Right lobe of liver (tissue), 6 donors: ENCODE data around the gene CNBP. TPM values are rescaled to one million over a fixed set of nuclear protein-coding genes. Genes with fewer than 3 reads are reported as not detected.
"Not testable (repeated sequence)": the region's sequence is repeated elsewhere in the genome, so short reads cannot be mapped to it uniquely, and the experiment has no call there.

ENCODE experiments used
- ATAC-seq, 4 donors: fragments of 200-7000 bp; cut with Tn5 transposase; one replicate each; pipeline ENCODE4 v1.9.1; 2020; ENCODE audit warnings: mild to moderate bottlenecking in 4 of 4, moderate library complexity in 4 of 4
- DNase-seq, 3 donors: peaks; one replicate each; pipeline ENCODE4 v3.0.0-alpha.2; 2020
- H3K27ac ChIP-seq, 3 donors: fragments of 200-600 bp; one replicate each; pipeline ENCODE4 v1.8.0; 2022
- H3K27me3 ChIP-seq, 2 donors: fragments of 200-600 bp; one replicate each; pipeline ENCODE4 v1.8.0; 2022
- H3K36me3 ChIP-seq, 4 donors: fragments of 200-600 bp; sonication (generic) in 1 of 4; one replicate each; pipeline versions ENCODE4 v1.5.1 to v1.8.0; 2017 to 2022; ENCODE audit warnings: control low read depth in 1 of 4
- H3K4me1 ChIP-seq, 4 donors: fragments of 200-600 bp; sonication (generic) in 1 of 4; one replicate each; pipeline versions ENCODE4 v1.5.1 to v1.8.0; 2017 to 2022; ENCODE audit warnings: control low read depth in 1 of 4
- H3K4me3 ChIP-seq, 3 donors: fragments of 200-600 bp; one replicate each; pipeline ENCODE4 v1.8.0; 2022
- H3K9me3 ChIP-seq, 4 donors: fragments of 200-600 bp; sonication (generic) in 1 of 4; one replicate each; pipeline versions ENCODE4 v1.5.1 to v1.8.0; 2017 to 2022; ENCODE audit warnings: control low read depth in 1 of 4
- CTCF ChIP-seq, 4 donors: fragments of 200-600 bp in 3 of 4; fragments of 450-650 bp in 1 of 4; IDR thresholded peaks; one replicate each; pipeline versions ENCODE4 v1.5.1 to v1.8.0; 2016 to 2022; ENCODE audit warnings: antibody characterized with exemption in 4 of 4, mild to moderate bottlenecking in 2 of 4
- POLR2A ChIP-seq: fragments of 450-650 bp; IDR thresholded peaks from one replicate; pipeline ENCODE4 v1.6.1; 2017; ENCODE audit warnings: antibody characterized with exemption, mild to moderate bottlenecking
- WGBS: methylation state at CpG from one replicate; pipeline ENCODE4 v1.1.6; 2018; ENCODE audit warnings: low coverage, low lambda C conversion rate; ENCODE audit not compliant: insufficient coverage; ENCODE audit errors: missing lambda C conversion rate; 5-methylcytosine and 5-hydroxymethylcytosine counted together
- intact Hi-C, 2 donors: fragments of 100-400 bp; cut with DNase I; formaldehyde crosslinking; loops; one replicate each; pipeline versions ENCODE4 v1.11.2 to v1.14.1; 2022
- total RNA-seq, 6 experiments: library from RNA; depleted of rRNA in 2 of 6; stranded (reverse); fragments of >200 nt in 2 of 6; fragmentation: NEBNext Ultra II Directional in 3 of 6; extraction: Animal tissue kit (Norgen Biotek cat#: 25700) in 3 of 6; gene quantifications; one replicate each; pipeline versions ENCODE4 v1.1.0 to v1.2.4, GENCODE V29; 2016 to 2023
- donor health status: DM: no; HTN: yes; CAD: no.
- donor health status: DM: no; HTN: no; CAD: no.
- donor health status: DM: no; HTN: no; CAD: no.
- donor health status: DM: no; HTN: yes; CAD: no.
- donor health status: DM: no; HTN: yes; CAD: no.

Gene CNBP
- total RNA-seq, 6 experiments from 2014 or later = 164 to 222 (median 215) TPM

GRCh38 chr3:129196601-129197000 lies 12.9 kb upstream of the CNBP start:
- DNase-seq = no peak
- no peak for ATAC-seq
- Histone ChIP-seq H3K4me1 (peaks cover 0 to 27% (median 10%) of the 10 kb centered on the region in 4 donors), H3K4me3 (no peak overlapping the region), H3K27me3 (no peaks in the 10 kb centered on the region), H3K9me3 (no peaks in the 10 kb centered on the region), H3K36me3 (no peaks in the 10 kb centered on the region), H3K27ac (peak overlapping the region; percentile 22 to 42 (median 29))
- intact Hi-C loops = no loop called here
- 57% methylated on average over 3 of the region's 3 CpGs for WGBS
- TF ChIP-seq CTCF (IDR thresholded peaks at IDR 0.05) = no peak
- TF ChIP-seq POLR2A = no peak

GRCh38 chr3:129195731-129196256 lies 12.1 kb upstream of the CNBP start:
- Histone ChIP-seq H3K9me3 (no peaks in the 10 kb centered on the region), H3K36me3 (no peaks in the 10 kb centered on the region), H3K27me3 (no peaks in the 10 kb centered on the region), H3K4me1 (peaks cover 0 to 27% (median 10%) of the 10 kb centered on the region in 4 donors), H3K4me3 (no peak overlapping the region), H3K27ac (peak overlapping the region; percentile 22 to 42 (median 29))
- intact Hi-C loops = no loop called here
- DNase-seq (peak; percentile 52 to 82 (median 65)), ATAC-seq (peak; percentile 92 to 99 (median 98))
- TF ChIP-seq POLR2A = peak; percentile 30
- TF ChIP-seq CTCF (IDR thresholded peaks at IDR 0.05) = no peak
- WGBS = 10% methylated on average over 6 of the region's 6 CpGs

- 93% methylated on average over 6 of the region's 8 CpGs for WGBS
Observed at GRCh38 chr3:129189793-129190192, 6.1 kb upstream of the CNBP start.

GRCh38 chr3:129187857-129188256 lies 4.2 kb upstream of the CNBP start:
- peaks cover 0 to 25% (median 0%) of the 10 kb centered on the region in 4 donors for H3K4me1 ChIP-seq
- H3K27me3 ChIP-seq = no peaks in the 10 kb centered on the region
- DNase-seq (no peak), ATAC-seq (no peak)
- WGBS = 31% methylated on average over 1 of the region's 1 CpG
- no peaks in the 10 kb centered on the region for H3K9me3 ChIP-seq
- H3K4me3 ChIP-seq = no peak overlapping the region
- no peak overlapping the region for H3K27ac ChIP-seq
- no peaks in the 10 kb centered on the region for H3K36me3 ChIP-seq
- intact Hi-C loops = no loop called here
- TF ChIP-seq CTCF (IDR thresholded peaks at IDR 0.05) = no peak
- TF ChIP-seq POLR2A = no peak

More at GRCh38 chr3:129189793-129190192, 6.1 kb upstream of the CNBP start:
- H3K4me3 ChIP-seq, ATAC-seq, H3K27me3 ChIP-seq, intact Hi-C loops, H3K9me3 ChIP-seq, DNase-seq, H3K36me3 ChIP-seq, H3K27ac ChIP-seq: not testable (repeated sequence)
- H3K4me1 ChIP-seq = peaks cover 0 to 25% (median 0%) of the 10 kb centered on the region in 4 donors

GRCh38 chr3:129185783-129186182 lies 2.1 kb upstream of the CNBP start:
- intact Hi-C loops = no loop called here
- Histone ChIP-seq H3K4me1 (peaks cover 0 to 37% (median under 1%) of the 10 kb centered on the region in 4 donors), H3K36me3 (no peaks in the 10 kb centered on the region), H3K27ac (peak overlapping the region in 1 of 3 donors; percentile 6), H3K9me3 (no peaks in the 10 kb centered on the region), H3K27me3 (no peaks in the 10 kb centered on the region), H3K4me3 (no peak overlapping the region)
- 86% methylated on average over 3 of the region's 3 CpGs for WGBS
- TF ChIP-seq CTCF (IDR thresholded peaks at IDR 0.05) (no peak), POLR2A (no peak)
- no peak for DNase-seq
- no peak for ATAC-seq

- peak overlapping the region; percentile 95 to 99 (median 98) for H3K4me3 ChIP-seq
- H3K36me3 ChIP-seq, H3K27me3 ChIP-seq, H3K9me3 ChIP-seq, ATAC-seq, DNase-seq, intact Hi-C loops: not testable (repeated sequence)
- peaks cover 0 to 45% (median 4%) of the 10 kb centered on the region in 4 donors for H3K4me1 ChIP-seq
- WGBS = 61% methylated on average over 16 of the region's 20 CpGs
- peak overlapping the region; percentile 99 to 100 (median 100) for H3K27ac ChIP-seq
Observed at GRCh38 chr3:129184784-129185542, 1.3 kb upstream of the CNBP start.
